Measurements from ENCODE around the gene PCCA. TPM values are rescaled to one million over a fixed set of nuclear protein-coding genes. Genes with fewer than 3 reads are reported as not detected.

The PCCA gene
- total and polyA plus RNA-seq, 3 experiments from 2014 or later, result 6.1 to 9.5 (median 6.2) TPM

DNA sequence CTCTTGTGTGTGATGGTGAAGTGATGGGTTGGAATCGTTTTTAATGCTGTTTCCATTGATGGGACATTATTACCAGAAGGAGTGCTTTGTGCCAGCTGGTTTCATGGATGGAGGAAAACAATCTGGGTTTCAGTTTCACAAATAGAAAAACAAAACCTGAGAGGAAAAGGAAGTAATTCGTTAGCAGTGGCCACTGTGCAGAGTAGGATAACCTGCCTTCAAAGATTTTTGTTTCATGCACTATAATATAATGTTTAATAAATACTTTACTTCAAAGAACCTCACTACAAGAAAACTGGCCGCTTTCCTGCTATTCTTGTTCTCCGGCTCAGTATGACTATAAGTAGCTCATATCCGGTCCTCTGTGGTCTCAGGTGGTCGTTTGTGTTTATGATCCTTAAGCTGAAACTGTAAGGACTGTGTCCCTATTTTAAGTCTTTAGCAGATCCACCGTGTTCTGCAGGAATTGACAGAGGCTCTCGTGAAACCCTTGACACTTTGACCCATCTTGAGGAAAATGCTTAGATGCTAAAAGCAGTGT, 395.0 kb downstream of the PCCA start:
- Mint-ChIP-seq H3K27ac (peak overlapping the region in 6 of 8 donors; percentile 39 to 92 (median 71)), H3K9me3 (no peaks in the 10 kb centered on the region), H3K36me3 (peaks cover 0 to 4% (median 0%) of the 10 kb centered on the region in 3 donors), H3K27me3 (peaks cover 0 to 1% of the 10 kb centered on the region in 2 donors), H3K4me1 (peaks cover 25 to 28% (median 28%) of the 10 kb centered on the region in 3 donors), H3K4me3 (peak overlapping the region in 6 of 7 donors; percentile 30 to 73 (median 46))
- H3K4me3 ChIP-seq (ENCODE audit: low read length), result no peak overlapping the region
- POLR2A ChIA-PET, result no interaction called here
- no peak for DNase-seq
- H3K36me3 ChIP-seq (ENCODE audit: insufficient read depth, low read length), result no peaks in the 10 kb centered on the region
- no peak overlapping the region for H3K27ac ChIP-seq (ENCODE audit: low read depth, low read length)
- H3K4me1 ChIP-seq (ENCODE audit: insufficient read depth, low read length), result no peaks in the 10 kb centered on the region
- CTCF ChIA-PET, result interaction anchor here (1.3 kb wide), 1 partner anchor 11 kb away, joined by 3 read pairs; no protein-coding TSS in a partner anchor
- H3K27me3 ChIP-seq (ENCODE audit: insufficient read depth, low read length, poor library complexity, severe bottlenecking), result no peaks in the 10 kb centered on the region
- no peaks in the 10 kb centered on the region for H3K9me3 ChIP-seq (ENCODE audit: low read length)

- H3K27me3 Mint-ChIP-seq, result peaks cover 0 to 1% of the 10 kb centered on the region in 2 donors
- H3K4me1 Mint-ChIP-seq, result peaks cover 25 to 28% (median 28%) of the 10 kb centered on the region in 3 donors
- no peak for DNase-seq
- POLR2A ChIA-PET, result no interaction called here
- no peaks in the 10 kb centered on the region for H3K27me3 ChIP-seq (ENCODE audit: insufficient read depth, low read length, poor library complexity, severe bottlenecking)
- no peaks in the 10 kb centered on the region for H3K9me3 ChIP-seq (ENCODE audit: low read length)
- no peak overlapping the region for H3K27ac ChIP-seq (ENCODE audit: low read depth, low read length)
- no peaks in the 10 kb centered on the region for H3K4me1 ChIP-seq (ENCODE audit: insufficient read depth, low read length)
- peak overlapping the region in 5 of 7 donors; percentile 7 to 46 (median 29) for H3K4me3 Mint-ChIP-seq
- peak overlapping the region in 7 of 8 donors; percentile 5 to 84 (median 30) for H3K27ac Mint-ChIP-seq
- peaks cover 0 to 4% (median 0%) of the 10 kb centered on the region in 3 donors for H3K36me3 Mint-ChIP-seq
- CTCF ChIA-PET, result interaction anchor here (1.3 kb wide), 1 partner anchor 10 kb away, joined by 3 read pairs; no protein-coding TSS in a partner anchor
- H3K4me3 ChIP-seq (ENCODE audit: low read length), result no peak overlapping the region
- H3K9me3 Mint-ChIP-seq, result no peaks in the 10 kb centered on the region
- H3K36me3 ChIP-seq (ENCODE audit: insufficient read depth, low read length), result no peaks in the 10 kb centered on the region
These were observed 395.8 kb downstream of the PCCA start for GRCh38 chr13:100484702-100485101.

DNA sequence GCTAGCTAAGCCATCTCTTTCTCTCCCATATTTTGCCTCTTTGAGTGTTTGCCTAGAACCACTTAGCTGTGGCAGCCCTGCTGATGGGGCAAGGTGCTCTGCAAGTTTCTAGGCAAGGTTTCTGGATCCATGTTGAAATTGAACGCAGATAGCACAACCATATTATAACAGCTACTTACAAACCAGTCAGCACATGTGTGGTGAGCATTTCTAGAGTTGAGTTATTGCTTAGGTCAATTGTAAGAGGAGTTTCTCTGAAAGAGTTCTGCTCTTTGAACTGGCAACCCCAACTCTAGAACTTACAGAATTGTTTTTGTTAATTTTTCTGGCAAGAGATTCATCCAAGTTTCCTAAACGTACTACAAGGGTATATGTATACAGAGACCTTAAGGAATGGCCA, 396.4 kb downstream of the PCCA start:
- Histone ChIP-seq H3K27me3 (ENCODE audit: insufficient read depth, low read length, poor library complexity, severe bottlenecking) (no peaks in the 10 kb centered on the region), H3K27ac (ENCODE audit: low read depth, low read length) (no peak overlapping the region), H3K36me3 (ENCODE audit: insufficient read depth, low read length) (no peaks in the 10 kb centered on the region), H3K4me3 (ENCODE audit: low read length) (no peak overlapping the region), H3K4me1 (ENCODE audit: insufficient read depth, low read length) (no peaks in the 10 kb centered on the region), H3K9me3 (ENCODE audit: low read length) (no peaks in the 10 kb centered on the region)
- Mint-ChIP-seq H3K9me3 (no peaks in the 10 kb centered on the region), H3K4me1 (peaks cover 25 to 28% (median 28%) of the 10 kb centered on the region in 3 donors), H3K27me3 (peaks cover 0 to 1% of the 10 kb centered on the region in 2 donors), H3K4me3 (peak overlapping the region in 2 of 7 donors; percentile 7 to 29), H3K27ac (peak overlapping the region in 3 of 8 donors; percentile 61 to 70 (median 68)), H3K36me3 (peaks cover 0 to 4% (median 0%) of the 10 kb centered on the region in 3 donors)
- DNase-seq, result no peak
- CTCF ChIA-PET, result no interaction called here
- POLR2A ChIA-PET, result no interaction called here

DNA sequence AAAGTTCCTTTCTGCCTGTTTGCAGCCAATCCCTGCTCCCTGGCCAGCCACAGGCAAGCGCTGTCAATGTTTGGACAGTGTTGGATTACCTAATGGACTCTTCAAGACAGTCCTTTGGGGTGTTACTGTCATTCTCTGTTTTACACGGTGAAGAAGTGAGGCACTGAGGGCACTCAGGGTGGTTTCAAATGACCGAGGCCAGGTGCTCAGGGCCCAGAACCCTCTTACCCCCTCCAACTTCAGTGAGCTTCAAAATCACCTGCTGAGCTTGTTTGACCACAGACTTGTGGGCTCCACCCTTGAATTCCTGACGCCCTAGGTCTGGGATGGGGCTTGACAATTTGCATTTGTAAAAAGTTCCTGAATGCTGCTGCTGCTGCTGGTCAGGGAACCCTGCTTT, 401.8 kb downstream of the PCCA start:
- ChIA-PET POLR2A (no interaction called here), CTCF (interaction anchor here (1.0 kb wide), 1 partner anchor 8 kb away, joined by 3 read pairs; no protein-coding TSS in a partner anchor)
- no peaks in the 10 kb centered on the region for H3K4me1 Mint-ChIP-seq

DNA sequence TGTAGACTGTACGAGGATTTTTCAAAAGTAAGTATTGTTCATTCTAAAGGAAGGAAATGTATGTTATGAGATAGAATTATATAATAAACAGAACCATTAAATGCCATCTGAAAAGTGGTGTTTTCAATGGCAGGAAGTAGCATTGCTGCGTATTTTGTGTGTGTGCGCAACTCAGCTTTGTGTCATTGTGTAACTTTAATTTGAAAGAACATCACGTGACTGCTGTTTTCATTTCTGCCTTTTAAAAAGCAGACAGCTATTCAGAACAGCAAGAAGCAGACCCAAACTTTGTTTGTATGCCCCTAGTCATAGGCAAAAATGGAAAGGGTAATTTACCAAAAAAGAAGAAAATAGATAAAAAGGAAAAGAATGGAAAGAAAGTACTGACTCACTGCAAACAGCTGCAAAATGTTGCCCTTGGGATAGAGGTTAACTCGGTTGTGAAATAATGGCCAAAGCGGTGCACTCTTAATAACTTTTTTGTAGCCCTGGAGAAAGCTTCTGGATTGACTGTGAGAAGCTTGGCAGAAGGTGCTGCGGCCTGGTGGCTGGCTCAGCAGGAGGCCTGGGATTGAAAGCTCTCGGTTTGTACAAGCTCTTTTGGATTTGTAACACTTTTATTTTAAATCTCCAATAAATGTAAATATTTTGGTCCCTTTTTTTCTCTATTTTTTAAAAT, 402.4 kb downstream of the PCCA start:
- H3K27me3 Mint-ChIP-seq, result peaks cover 0 to under 1% of the 10 kb centered on the region in 2 donors
- no peaks in the 10 kb centered on the region for H3K36me3 Mint-ChIP-seq
- H3K4me1 Mint-ChIP-seq, result no peaks in the 10 kb centered on the region
- ChIA-PET CTCF (interaction anchor here (1.0 to 1.1 kb wide), 2 partner anchors 9 to 24 kb away, joined by 3 read pairs; no protein-coding TSS in a partner anchor), POLR2A (no interaction called here)
- H3K4me3 ChIP-seq (ENCODE audit: low read length), result no peak overlapping the region
- H3K27me3 ChIP-seq (ENCODE audit: insufficient read depth, low read length, poor library complexity, severe bottlenecking), result no peaks in the 10 kb centered on the region
- H3K4me3 Mint-ChIP-seq, result no peak overlapping the region
- peak overlapping the region in 1 of 8 donors; percentile 84 for H3K27ac Mint-ChIP-seq
- H3K9me3 Mint-ChIP-seq, result no peaks in the 10 kb centered on the region
- no peak for DNase-seq
- H3K36me3 ChIP-seq (ENCODE audit: insufficient read depth, low read length), result no peaks in the 10 kb centered on the region
- H3K27ac ChIP-seq (ENCODE audit: low read depth, low read length), result no peak overlapping the region
- no peaks in the 10 kb centered on the region for H3K4me1 ChIP-seq (ENCODE audit: insufficient read depth, low read length)
- no peaks in the 10 kb centered on the region for H3K9me3 ChIP-seq (ENCODE audit: low read length)

More for the DNA sequence above, 401.8 kb downstream of the PCCA start:
- Histone ChIP-seq H3K4me1 (ENCODE audit: insufficient read depth, low read length) (no peaks in the 10 kb centered on the region), H3K4me3 (ENCODE audit: low read length) (no peak overlapping the region), H3K36me3 (ENCODE audit: insufficient read depth, low read length) (no peaks in the 10 kb centered on the region), H3K27me3 (ENCODE audit: insufficient read depth, low read length, poor library complexity, severe bottlenecking) (no peaks in the 10 kb centered on the region), H3K27ac (ENCODE audit: low read depth, low read length) (no peak overlapping the region), H3K9me3 (ENCODE audit: low read length) (no peaks in the 10 kb centered on the region)
- Mint-ChIP-seq H3K9me3 (no peaks in the 10 kb centered on the region), H3K4me3 (no peak overlapping the region), H3K27me3 (no peaks in the 10 kb centered on the region), H3K27ac (peak overlapping the region in 1 of 8 donors; percentile 84), H3K36me3 (no peaks in the 10 kb centered on the region)
- no peak for DNase-seq

DNA sequence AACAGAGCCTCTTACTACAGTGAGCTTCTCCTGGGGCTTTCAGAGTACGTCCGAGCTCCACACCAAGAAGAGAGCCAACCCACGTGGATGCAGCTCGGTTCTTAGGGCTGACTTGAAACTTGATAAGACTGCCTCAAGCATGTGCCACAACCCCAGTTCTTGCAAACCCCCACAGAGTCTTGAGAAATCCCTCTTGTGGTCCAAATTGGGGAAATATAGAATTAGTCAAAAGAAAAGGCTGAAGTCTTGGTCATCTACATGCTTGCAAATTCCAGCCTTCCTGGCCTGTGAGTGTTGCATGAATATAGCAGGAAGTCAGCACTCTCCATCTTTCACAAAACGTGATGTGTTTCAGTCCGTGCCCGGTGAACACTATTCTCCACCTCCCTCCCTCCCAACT, 404.5 kb downstream of the PCCA start:
- Histone ChIP-seq H3K4me3 (ENCODE audit: low read length) (no peak overlapping the region), H3K4me1 (ENCODE audit: insufficient read depth, low read length) (no peaks in the 10 kb centered on the region), H3K36me3 (ENCODE audit: insufficient read depth, low read length) (no peaks in the 10 kb centered on the region), H3K27me3 (ENCODE audit: insufficient read depth, low read length, poor library complexity, severe bottlenecking) (no peaks in the 10 kb centered on the region), H3K9me3 (ENCODE audit: low read length) (no peaks in the 10 kb centered on the region), H3K27ac (ENCODE audit: low read depth, low read length) (no peak overlapping the region)
- ChIA-PET CTCF (no interaction called here), POLR2A (no interaction called here)
- Mint-ChIP-seq H3K4me1 (no peaks in the 10 kb centered on the region), H3K9me3 (no peaks in the 10 kb centered on the region), H3K36me3 (peaks cover 0 to 2% (median 0%) of the 10 kb centered on the region in 3 donors), H3K27ac (peak overlapping the region in 1 of 8 donors; percentile 43), H3K4me3 (no peak overlapping the region), H3K27me3 (peaks cover 0 to 2% of the 10 kb centered on the region in 2 donors)
- no peak for DNase-seq

- H3K4me3 Mint-ChIP-seq, result no peak overlapping the region
- no peaks in the 10 kb centered on the region for H3K4me1 Mint-ChIP-seq
- Histone ChIP-seq H3K4me1 (ENCODE audit: insufficient read depth, low read length) (no peaks in the 10 kb centered on the region), H3K27ac (ENCODE audit: low read depth, low read length) (no peak overlapping the region), H3K27me3 (ENCODE audit: insufficient read depth, low read length, poor library complexity, severe bottlenecking) (no peaks in the 10 kb centered on the region), H3K4me3 (ENCODE audit: low read length) (no peak overlapping the region), H3K36me3 (ENCODE audit: insufficient read depth, low read length) (no peaks in the 10 kb centered on the region), H3K9me3 (ENCODE audit: low read length) (no peaks in the 10 kb centered on the region)
- POLR2A ChIA-PET, result no interaction called here
- CTCF ChIA-PET, result interaction anchor here (1.1 kb wide), 1 partner anchor 11 kb away, joined by 3 read pairs; no protein-coding TSS in a partner anchor
- peaks cover 0 to 2% of the 10 kb centered on the region in 2 donors for H3K27me3 Mint-ChIP-seq
- H3K36me3 Mint-ChIP-seq, result peaks cover 0 to 7% (median 0%) of the 10 kb centered on the region in 3 donors
- no peak overlapping the region for H3K27ac Mint-ChIP-seq
- no peaks in the 10 kb centered on the region for H3K9me3 Mint-ChIP-seq
- no peak for DNase-seq
These were observed 406.6 kb downstream of the PCCA start for GRCh38 chr13:100495455-100495854.

- POLR2A ChIA-PET, result no interaction called here
- CTCF ChIA-PET, result no interaction called here
These were observed 408.5 kb downstream of the PCCA start for GRCh38 chr13:100497389-100497788.

More at GRCh38 chr13:100497389-100497788, 408.5 kb downstream of the PCCA start:
- H3K27ac ChIP-seq (ENCODE audit: low read depth, low read length), result no peak overlapping the region
- no peak overlapping the region for H3K27ac Mint-ChIP-seq
- H3K36me3 ChIP-seq (ENCODE audit: insufficient read depth, low read length), result no peaks in the 10 kb centered on the region
- no peaks in the 10 kb centered on the region for H3K9me3 ChIP-seq (ENCODE audit: low read length)
- no peaks in the 10 kb centered on the region for H3K4me1 Mint-ChIP-seq
- peaks cover 0 to 9% (median 0%) of the 10 kb centered on the region in 3 donors for H3K36me3 Mint-ChIP-seq
- H3K9me3 Mint-ChIP-seq, result no peaks in the 10 kb centered on the region
- no peak overlapping the region for H3K4me3 ChIP-seq (ENCODE audit: low read length)
- no peak overlapping the region for H3K4me3 Mint-ChIP-seq
- no peaks in the 10 kb centered on the region for H3K27me3 ChIP-seq (ENCODE audit: insufficient read depth, low read length, poor library complexity, severe bottlenecking)
- H3K27me3 Mint-ChIP-seq, result peaks cover 0 to 2% of the 10 kb centered on the region in 2 donors
- no peaks in the 10 kb centered on the region for H3K4me1 ChIP-seq (ENCODE audit: insufficient read depth, low read length)
- DNase-seq, result no peak
